Hepatocyte (in vitro differentiated cells): Measurements from ENCODE around the gene CNPY2.

Experiments
- CTCF ChIP-seq: fragments of 200-600 bp; sonication (generic); IDR thresholded peaks from 2 replicates; pipeline ENCODE4 v1.5.1; 2016; ENCODE audit warnings: antibody characterized with exemption, mild to moderate bottlenecking; ENCODE audit not compliant: poor library complexity
- EZH2 ChIP-seq: fragments of 200-600 bp; sonication (generic); IDR thresholded peaks from 2 replicates; pipeline ENCODE4 v1.6.1; 2016; ENCODE audit warnings: antibody characterized with exemption, mild to moderate bottlenecking, borderline replicate concordance

GRCh38 chr12:56346675-56347074 is 30.9 kb upstream of the CNPY2 start:
- no peak for TF ChIP-seq CTCF
- no peak for TF ChIP-seq EZH2
